A673 (cell line): ENCODE results near the gene ABO.

Experiments
- EZH2 ChIP-seq: fragments of 200-600 bp; sonication (generic); IDR thresholded peaks from 2 replicates; pipeline ENCODE4 v1.6.1; 2017; ENCODE audit warnings: borderline replicate concordance, low read depth, mild to moderate bottlenecking, mixed read lengths, antibody characterized with exemption, low read length; ENCODE audit not compliant: poor library complexity, severe bottlenecking
- TF ChIP-seq, protein P1 (sequence below): fragments of 300-800, 200-600 bp; sonication (generic); conservative IDR thresholded peaks from 2 replicates; pipeline ENCODE4 v1.5.1; 2017; ENCODE audit warnings: low read depth, mild to moderate bottlenecking, antibody characterized with exemption, low read length, moderate library complexity, mixed read lengths

- TF ChIP-seq, protein P1, sequence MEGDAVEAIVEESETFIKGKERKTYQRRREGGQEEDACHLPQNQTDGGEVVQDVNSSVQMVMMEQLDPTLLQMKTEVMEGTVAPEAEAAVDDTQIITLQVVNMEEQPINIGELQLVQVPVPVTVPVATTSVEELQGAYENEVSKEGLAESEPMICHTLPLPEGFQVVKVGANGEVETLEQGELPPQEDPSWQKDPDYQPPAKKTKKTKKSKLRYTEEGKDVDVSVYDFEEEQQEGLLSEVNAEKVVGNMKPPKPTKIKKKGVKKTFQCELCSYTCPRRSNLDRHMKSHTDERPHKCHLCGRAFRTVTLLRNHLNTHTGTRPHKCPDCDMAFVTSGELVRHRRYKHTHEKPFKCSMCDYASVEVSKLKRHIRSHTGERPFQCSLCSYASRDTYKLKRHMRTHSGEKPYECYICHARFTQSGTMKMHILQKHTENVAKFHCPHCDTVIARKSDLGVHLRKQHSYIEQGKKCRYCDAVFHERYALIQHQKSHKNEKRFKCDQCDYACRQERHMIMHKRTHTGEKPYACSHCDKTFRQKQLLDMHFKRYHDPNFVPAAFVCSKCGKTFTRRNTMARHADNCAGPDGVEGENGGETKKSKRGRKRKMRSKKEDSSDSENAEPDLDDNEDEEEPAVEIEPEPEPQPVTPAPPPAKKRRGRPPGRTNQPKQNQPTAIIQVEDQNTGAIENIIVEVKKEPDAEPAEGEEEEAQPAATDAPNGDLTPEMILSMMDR = no peak
- TF ChIP-seq EZH2 = no peak
Observed at GRCh38 chr9:133320421-133320881, 45.5 kb upstream of the ABO start.
